Heart right ventricle (tissue), 16 donors: ENCODE results near the gene GIT2. TPM values are rescaled to one million over a fixed set of nuclear protein-coding genes. Genes with fewer than 3 reads are reported as not detected.

Experiments used
- ATAC-seq, 8 donors: fragments of 200-7000 bp; cut with Tn5 transposase; one replicate each; pipeline ENCODE4 v1.9.1; 2020; ENCODE audit warnings: mild to moderate bottlenecking in 8 of 8, moderate library complexity in 8 of 8, moderate number of reproducible peaks in 1 of 8
- DNase-seq, 2 donors: peaks; one replicate each; pipeline ENCODE4 v3.0.0-alpha.2; 2020
- H3K27ac ChIP-seq, 10 donors: fragments of 200-600 bp; sonication (generic) in 2 of 10; one replicate each; pipeline versions ENCODE4 v1.5.0 to v1.8.0; 2020 to 2022; ENCODE audit warnings: mild to moderate bottlenecking in 3 of 10
- H3K27me3 ChIP-seq, 7 donors: fragments of 200-600 bp; one replicate each; pipeline ENCODE4 v1.8.0; 2021 to 2022; ENCODE audit warnings: mild to moderate bottlenecking in 2 of 7
- H3K36me3 ChIP-seq, 9 donors: fragments of 200-600 bp; sonication (generic) in 1 of 9; one replicate each; pipeline versions ENCODE4 v1.5.0 to v1.8.0; 2020 to 2022; ENCODE audit warnings: mild to moderate bottlenecking in 2 of 9
- H3K4me1 ChIP-seq, 9 donors: fragments of 200-600 bp; sonication (generic) in 1 of 9; one replicate each; pipeline versions ENCODE4 v1.5.0 to v1.8.0; 2020 to 2022; ENCODE audit warnings: mild to moderate bottlenecking in 4 of 9
- H3K4me3 ChIP-seq, 10 donors: fragments of 200-600 bp; sonication (generic) in 2 of 10; one replicate each; pipeline versions ENCODE4 v1.5.0 to v1.8.0; 2020 to 2022; ENCODE audit warnings: mild to moderate bottlenecking in 7 of 10, moderate library complexity in 2 of 10
- H3K9me3 ChIP-seq, 11 donors: fragments of 200-600 bp in 10 of 11; sonication (generic) in 2 of 11; one replicate each; pipeline versions ENCODE4 v1.5.0 to v1.8.0; 2013 to 2022; ENCODE audit warnings: mild to moderate bottlenecking in 2 of 11, control low read depth in 1 of 11, moderate library complexity in 1 of 11
- WGBS, 2 donors: extraction: QIAGEN DNeasy Blood & Tissue Kit; methylation state at CpG; one replicate each; pipeline ENCODE4 v1.1.7; 2013; ENCODE audit warnings: inconsistent platforms in 1 of 2; 5-methylcytosine and 5-hydroxymethylcytosine counted together
- intact Hi-C, 10 donors: fragments of 100-400 bp; cut with DNase I; formaldehyde crosslinking; loops; one replicate each; pipeline versions ENCODE4 v1.11.1 to v1.14.2; 2022
- polyA plus RNA-seq, 2 donors: library from polyadenylated mRNA; stranded (reverse); fragments of 200-250 nt; gene quantifications; one replicate each; pipeline ENCODE4 v1.2.3, GENCODE V29; 2013
- total RNA-seq, 10 donors: library from RNA; stranded (reverse); fragmentation: NEBNext Ultra II Directional in 3 of 10; extraction: Animal tissue kit (Norgen Biotek cat#: 25700) in 3 of 10; gene quantifications; one replicate each; pipeline versions ENCODE4 v1.2.1 to v1.2.4, GENCODE V29; 2021 to 2023
- TF ChIP-seq, protein P1 (sequence below), 9 donors: fragments of 200-600 bp; sonication (generic) in 2 of 9; IDR thresholded peaks; one replicate each; pipeline versions ENCODE4 v1.5.0 to v1.8.0; 2021 to 2022; ENCODE audit warnings: antibody characterized with exemption in 9 of 9, mild to moderate bottlenecking in 5 of 9, moderate library complexity in 1 of 9
- donor health status: Arrhythmogenic right ventricular cardiomyopathy.
- donor health status: ischemic (EF 13 %, LVEDD 7.1; RV severe dilation, severe dysfunction).
- donor health status: healthy with polysubstance abuse.
- donor health status: DM: no; HTN: yes; CAD: no.
- donor health status: DM: no; HTN: no; CAD: no.
- donor health status: ischemic (EF 25% LVEDD 6.9; RV normal size, moderate dysfunction).
- donor health status: ischemic (EF 25% LVEDD 5.7; RV mildly dilated, moderate dysfunction).
- donor health status: healthy.
- donor health status: DM: yes; HTN: yes; CAD: no.
- donor health status: Ischemic cardiomyopathy.
- donor health status: ischemic (EF 35%, LVEDD 5.7; RV mildly dilated, moderate dysfunction).
- donor health status: nonischemic (EF 11% LVEDD 7.7; RV severe dilation, severe dysfunction).
- donor health status: DM: yes; HTN: yes; CAD: no.
- donor health status: PGD.
- donor health status: ischemic (EF 29% LVEDD 5.4; RV normal size, mild dysfunction).
- donor health status: nonischemic (EF 23%, LVEDD 6.1; RV moderate dilation, normal function).

Gene GIT2
- total and polyA plus RNA-seq, 12 donors, result 17.8 to 44.9 (median 38.9) TPM

DNA sequence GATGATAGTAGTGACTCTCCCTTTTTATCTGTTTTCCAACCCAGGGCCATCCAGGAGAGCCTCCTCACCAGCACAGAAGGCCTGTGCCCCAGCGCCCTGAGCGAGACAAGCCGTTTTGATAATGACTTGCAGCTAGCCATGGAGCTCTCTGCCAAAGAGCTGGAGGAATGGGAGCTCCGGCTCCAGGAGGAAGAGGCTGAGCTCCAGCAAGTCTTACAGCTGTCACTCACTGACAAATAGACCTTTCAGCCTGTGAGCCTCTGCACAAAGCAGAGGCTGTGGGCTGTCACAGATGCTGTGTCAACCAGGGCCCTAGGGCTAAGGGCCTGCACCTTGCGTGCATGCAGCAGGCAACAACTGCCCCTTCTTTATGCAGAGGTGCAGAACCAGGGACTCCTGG, 41.1 kb upstream of the GIT2 start:
- ATAC-seq, result peak in 4 of 8 donors; percentile 11 to 48 (median 26)
- Histone ChIP-seq H3K36me3 (peaks cover 0 to 89% (median 42%) of the 10 kb centered on the region in 9 donors), H3K27ac (peak overlapping the region in 5 of 10 donors; percentile 7 to 52 (median 31)), H3K4me1 (peaks cover 0 to 36% (median 19%) of the 10 kb centered on the region in 9 donors), H3K9me3 (no peaks in the 10 kb centered on the region), H3K27me3 (no peaks in the 10 kb centered on the region), H3K4me3 (no peak overlapping the region)
- intact Hi-C loops, result no loop called here
- DNase-seq, result no peak
- TF ChIP-seq, protein P1, sequence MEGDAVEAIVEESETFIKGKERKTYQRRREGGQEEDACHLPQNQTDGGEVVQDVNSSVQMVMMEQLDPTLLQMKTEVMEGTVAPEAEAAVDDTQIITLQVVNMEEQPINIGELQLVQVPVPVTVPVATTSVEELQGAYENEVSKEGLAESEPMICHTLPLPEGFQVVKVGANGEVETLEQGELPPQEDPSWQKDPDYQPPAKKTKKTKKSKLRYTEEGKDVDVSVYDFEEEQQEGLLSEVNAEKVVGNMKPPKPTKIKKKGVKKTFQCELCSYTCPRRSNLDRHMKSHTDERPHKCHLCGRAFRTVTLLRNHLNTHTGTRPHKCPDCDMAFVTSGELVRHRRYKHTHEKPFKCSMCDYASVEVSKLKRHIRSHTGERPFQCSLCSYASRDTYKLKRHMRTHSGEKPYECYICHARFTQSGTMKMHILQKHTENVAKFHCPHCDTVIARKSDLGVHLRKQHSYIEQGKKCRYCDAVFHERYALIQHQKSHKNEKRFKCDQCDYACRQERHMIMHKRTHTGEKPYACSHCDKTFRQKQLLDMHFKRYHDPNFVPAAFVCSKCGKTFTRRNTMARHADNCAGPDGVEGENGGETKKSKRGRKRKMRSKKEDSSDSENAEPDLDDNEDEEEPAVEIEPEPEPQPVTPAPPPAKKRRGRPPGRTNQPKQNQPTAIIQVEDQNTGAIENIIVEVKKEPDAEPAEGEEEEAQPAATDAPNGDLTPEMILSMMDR (IDR thresholded peaks at IDR 0.05), result no peak
- WGBS, 2 donors, result 75 to 82% methylated on average over 5 of the region's 5 CpGs

DNA sequence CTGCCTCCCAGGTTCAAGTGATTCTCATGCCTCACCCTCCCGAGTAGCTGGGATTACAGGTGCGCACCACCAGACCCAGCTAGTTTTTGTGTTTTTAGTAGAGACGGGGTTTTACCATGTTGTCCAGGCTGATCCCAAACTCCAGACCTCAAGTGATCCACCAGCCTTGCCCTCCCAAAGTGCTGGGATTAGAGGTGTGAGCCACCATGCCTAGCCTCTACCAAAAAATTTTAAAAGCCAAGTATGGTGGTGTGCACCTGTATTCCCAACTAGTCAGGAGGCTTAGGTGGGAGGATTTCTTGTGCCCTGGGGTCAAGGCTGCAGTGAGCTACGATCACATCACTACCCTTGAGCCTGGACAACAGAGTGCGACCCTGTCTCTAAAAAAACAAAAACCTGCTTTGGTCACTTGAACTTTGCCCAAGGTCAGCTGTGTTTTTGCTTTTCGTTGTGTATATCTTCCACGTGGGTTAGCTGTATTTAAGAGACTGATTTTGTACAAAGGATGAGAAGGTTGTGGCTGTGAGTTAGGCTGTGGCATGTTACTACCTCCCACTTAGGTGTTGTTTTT, 39.5 kb upstream of the GIT2 start:
- Histone ChIP-seq H3K4me1 (peaks cover 0 to 25% (median 10%) of the 10 kb centered on the region in 9 donors), H3K9me3 (no peaks in the 10 kb centered on the region), H3K27me3 (no peaks in the 10 kb centered on the region), H3K4me3 (no peak overlapping the region), H3K27ac (no peak overlapping the region), H3K36me3 (peaks cover 0 to 90% (median 43%) of the 10 kb centered on the region in 9 donors)
- TF ChIP-seq, protein P1 (IDR thresholded peaks at IDR 0.05), result no peak
- WGBS, 2 donors, result 92 to 93% methylated on average over 7 of the region's 7 CpGs
- intact Hi-C loops, result no loop called here
- DNase-seq (no peak), ATAC-seq (no peak)

DNA sequence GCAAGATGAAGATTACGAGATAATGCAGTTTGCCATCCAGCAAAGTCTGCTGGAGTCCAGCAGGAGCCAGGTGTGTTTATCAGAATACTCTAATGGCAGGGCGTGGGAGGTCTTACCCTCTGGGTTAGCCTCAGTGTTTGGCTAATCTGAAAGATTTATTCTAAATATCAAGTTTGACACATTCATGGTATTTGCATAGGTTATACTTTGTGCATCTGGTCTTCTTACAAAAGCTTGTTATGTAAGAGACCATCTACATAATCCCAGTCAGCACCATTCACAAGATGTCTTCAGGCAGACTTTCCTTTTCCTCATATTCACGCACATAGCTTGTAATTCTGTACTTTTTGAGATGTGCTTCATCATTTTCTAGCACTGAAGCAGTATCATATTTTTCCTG, 37.7 kb upstream of the GIT2 start:
- DNase-seq (no peak), ATAC-seq (no peak)
- 96 to 98% methylated on average over 3 of the region's 3 CpGs for WGBS, 2 donors
- Histone ChIP-seq H3K27me3 (no peaks in the 10 kb centered on the region), H3K9me3 (no peaks in the 10 kb centered on the region), H3K36me3 (peaks cover 0 to 99% (median 55%) of the 10 kb centered on the region in 9 donors), H3K4me3 (no peak overlapping the region), H3K27ac (no peak overlapping the region), H3K4me1 (peaks cover 0 to 10% (median 4%) of the 10 kb centered on the region in 9 donors)
- intact Hi-C loops, result no loop called here
- TF ChIP-seq, protein P1 (IDR thresholded peaks at IDR 0.05), result no peak

DNA sequence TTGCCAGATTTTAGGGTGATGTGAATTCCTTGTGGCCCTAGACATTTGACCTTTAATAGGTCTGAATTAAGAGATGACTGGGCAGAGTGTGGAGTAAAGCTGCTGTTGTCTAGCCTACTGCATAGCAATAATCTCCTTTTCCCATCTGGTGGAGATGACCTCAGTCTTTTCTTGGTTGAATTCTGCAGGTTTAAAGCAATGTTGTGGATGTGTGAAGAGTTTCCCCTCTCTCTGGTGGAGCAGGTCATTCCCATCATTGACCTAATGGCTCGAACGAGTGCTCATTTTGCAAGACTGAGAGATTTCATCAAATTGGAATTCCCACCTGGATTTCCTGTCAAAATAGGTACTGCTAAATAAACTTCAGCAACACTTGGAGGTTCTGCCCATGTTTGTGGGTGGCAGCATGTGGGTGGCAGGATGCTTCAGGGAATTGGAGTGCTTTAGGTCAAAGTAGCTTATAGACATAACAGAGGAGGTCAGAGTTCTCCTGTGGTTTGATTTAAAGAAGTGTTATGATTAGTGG, 33.2 kb upstream of the GIT2 start:
- H3K4me1 ChIP-seq, result peaks cover 0 to 12% (median 7%) of the 10 kb centered on the region in 9 donors
- H3K9me3 ChIP-seq, result no peaks in the 10 kb centered on the region
- ATAC-seq, result no peak
- TF ChIP-seq, protein P1 (IDR thresholded peaks at IDR 0.05), result no peak
- intact Hi-C loops, result no loop called here
- no peak overlapping the region for H3K4me3 ChIP-seq
- DNase-seq, result no peak
- WGBS, 2 donors, result 88 to 96% methylated on average over 2 of the region's 2 CpGs
- H3K27ac ChIP-seq, result no peak overlapping the region
- H3K27me3 ChIP-seq, result no peaks in the 10 kb centered on the region
- peaks cover 0 to 100% (median 42%) of the 10 kb centered on the region in 9 donors for H3K36me3 ChIP-seq
